Thyroid gland (tissue), 4 donors: ENCODE results near the gene RASGRF2.

Experiments used
- CTCF ChIP-seq, 6 experiments: fragments of 200-600 bp in 3 of 6; fragments of 450-650 bp in 3 of 6; sonication (generic) in 3 of 6; IDR thresholded peaks; one replicate each; pipeline ENCODE4 v1.5.1; 2016 to 2019; ENCODE audit warnings: antibody characterized with exemption in 6 of 6, mild to moderate bottlenecking in 2 of 6, inconsistent platforms in 1 of 6, moderate library complexity in 1 of 6
- POLR2A ChIP-seq, 2 donors: fragments of 450-650 bp; IDR thresholded peaks; one replicate each; pipeline ENCODE4 v1.6.1; 2017; ENCODE audit warnings: antibody characterized with exemption in 2 of 2, mild to moderate bottlenecking in 2 of 2, moderate library complexity in 1 of 2

- no peak for TF ChIP-seq POLR2A (IDR thresholded peaks at IDR 0.05)
- no peak for TF ChIP-seq CTCF (IDR thresholded peaks at IDR 0.05)
Measured at GRCh38 chr5:81067406-81067805, 107.2 kb downstream of the RASGRF2 start.
